NCI-H1417 treated with DMSO at 0.1 percent for 48 hours (cell line): ENCODE measurements around the gene SELENON.
"Not testable (repeated sequence)": the region's sequence is repeated elsewhere in the genome, so short reads cannot be mapped to it uniquely, and the experiment has no call there.

Experiments used
- DNase-seq: peaks from one replicate; lab custom pipeline; 2025; lab: John Stamatoyannopoulos, UW

Gene SELENON

DNA sequence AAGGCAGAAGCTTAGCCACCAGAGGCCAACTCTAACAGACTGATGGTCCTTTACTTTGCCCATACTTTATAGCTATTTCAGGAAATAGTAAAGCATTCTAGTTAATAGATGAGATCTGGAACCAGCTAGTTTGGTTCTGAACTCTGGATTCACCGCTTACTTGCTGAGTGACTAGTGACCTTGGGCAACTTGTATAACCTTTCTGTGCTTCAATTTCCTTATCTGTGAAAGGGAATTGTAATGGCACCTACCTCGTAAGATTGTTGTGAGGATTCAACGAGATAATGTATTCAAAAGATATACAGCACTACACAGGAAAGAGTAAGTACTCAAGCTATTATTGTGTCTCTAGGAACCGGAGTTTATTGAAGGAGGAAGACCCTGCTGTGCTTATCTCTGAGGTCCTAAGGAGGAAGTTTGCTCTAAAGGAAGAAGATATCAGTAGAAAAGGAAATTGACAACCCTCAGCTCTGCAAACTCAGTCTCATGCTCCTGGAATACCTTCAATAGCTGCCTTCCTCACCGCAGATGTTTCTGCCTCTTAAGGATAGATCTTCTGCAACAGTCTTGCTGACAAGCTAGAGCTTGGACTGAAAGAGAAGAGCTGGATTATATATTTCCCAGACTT is 31.7 kb downstream of the SELENON start:
- no peak for DNase-seq

DNA sequence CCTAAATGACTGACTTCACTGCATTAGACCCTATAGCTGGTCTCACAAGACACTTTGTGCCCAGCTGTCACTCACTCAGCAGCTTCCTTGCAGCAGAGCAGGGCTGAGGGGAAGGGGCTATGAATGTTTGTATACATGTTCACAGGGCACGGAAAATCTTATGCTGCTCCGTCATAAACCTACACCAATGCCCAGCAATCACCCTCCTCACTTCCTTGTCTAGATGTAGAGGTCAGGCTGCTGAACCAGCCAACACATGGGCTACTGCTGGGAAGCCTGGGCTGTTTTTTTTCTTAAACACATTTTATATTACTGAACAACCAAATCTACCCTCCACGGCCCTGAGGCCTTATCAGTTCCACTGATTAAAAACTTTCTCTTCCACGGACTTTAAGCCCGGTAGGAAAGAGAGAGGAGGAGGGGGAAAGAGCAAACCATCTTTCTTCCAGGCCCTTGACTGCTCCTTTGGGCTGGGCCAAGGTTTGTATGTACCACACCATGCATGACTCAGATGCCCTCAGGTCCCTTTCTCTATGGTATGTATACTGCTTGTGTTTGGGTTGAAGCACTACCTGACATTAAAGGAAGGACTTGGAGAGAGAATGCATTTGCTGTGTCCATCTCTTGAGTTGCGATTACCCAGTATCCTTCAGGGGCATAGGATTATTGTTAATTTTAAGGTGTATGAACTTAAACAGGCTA is 32.5 kb downstream of the SELENON start:
- DNase-seq = no peak

DNA sequence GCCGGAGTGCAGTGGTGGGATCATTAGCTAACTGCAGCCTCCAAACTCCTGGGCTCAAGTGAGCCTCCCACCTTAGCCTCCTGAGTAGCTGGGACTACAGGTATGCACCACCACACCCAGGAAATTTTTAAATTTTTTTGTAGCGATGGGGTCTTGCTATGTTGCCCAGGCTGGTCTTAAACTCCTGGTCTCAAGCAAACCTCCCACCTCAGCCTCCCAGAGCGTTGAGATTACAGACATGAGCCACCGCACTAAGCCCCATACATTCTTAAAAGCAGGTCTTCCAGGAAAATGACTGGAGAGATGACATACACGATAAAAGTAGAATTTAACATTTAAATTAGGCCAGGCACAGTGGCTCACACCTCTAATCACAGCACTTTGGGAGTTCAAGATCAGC is 33.2 kb downstream of the SELENON start:
- DNase-seq = no peak

DNA sequence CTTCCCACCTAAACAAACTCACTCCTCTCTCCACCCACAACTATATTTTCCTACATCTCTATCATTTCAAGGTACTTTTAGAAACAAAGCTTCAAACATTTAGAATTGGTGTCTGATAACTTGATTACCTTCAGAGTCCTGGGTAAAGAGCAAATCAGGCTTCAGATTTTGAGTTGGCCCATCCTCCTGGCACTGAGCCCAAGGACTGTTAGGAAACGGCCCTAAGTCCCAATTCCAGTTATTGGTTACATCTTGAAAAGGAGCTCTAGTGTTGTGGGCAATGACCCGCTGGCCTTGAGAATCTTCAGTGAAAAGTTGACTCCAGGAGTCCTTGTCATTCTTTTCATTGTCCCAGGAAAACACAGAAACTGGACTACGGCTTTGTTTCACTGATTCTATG is 34.9 kb downstream of the SELENON start:
- no peak for DNase-seq

DNA sequence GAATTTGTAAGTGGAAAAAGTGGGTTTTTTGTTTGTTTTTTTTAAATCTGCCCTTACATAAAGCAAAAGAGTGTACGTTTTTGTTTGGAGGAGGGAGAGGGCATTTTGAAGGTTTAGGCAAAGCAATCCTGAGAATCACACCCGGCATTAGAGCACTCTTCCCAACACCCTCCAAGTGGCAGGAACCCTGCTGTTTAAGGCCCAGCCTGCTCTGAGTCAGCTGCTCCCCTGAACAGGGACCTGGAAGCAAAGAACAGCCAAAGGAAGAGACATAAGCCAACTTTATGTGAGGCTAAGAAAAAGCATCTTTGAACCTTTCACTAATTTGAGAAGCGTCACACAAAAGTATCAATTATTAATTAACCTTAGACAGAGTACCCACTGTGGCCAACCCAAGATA is 36.7 kb downstream of the SELENON start:
- no peak for DNase-seq

DNA sequence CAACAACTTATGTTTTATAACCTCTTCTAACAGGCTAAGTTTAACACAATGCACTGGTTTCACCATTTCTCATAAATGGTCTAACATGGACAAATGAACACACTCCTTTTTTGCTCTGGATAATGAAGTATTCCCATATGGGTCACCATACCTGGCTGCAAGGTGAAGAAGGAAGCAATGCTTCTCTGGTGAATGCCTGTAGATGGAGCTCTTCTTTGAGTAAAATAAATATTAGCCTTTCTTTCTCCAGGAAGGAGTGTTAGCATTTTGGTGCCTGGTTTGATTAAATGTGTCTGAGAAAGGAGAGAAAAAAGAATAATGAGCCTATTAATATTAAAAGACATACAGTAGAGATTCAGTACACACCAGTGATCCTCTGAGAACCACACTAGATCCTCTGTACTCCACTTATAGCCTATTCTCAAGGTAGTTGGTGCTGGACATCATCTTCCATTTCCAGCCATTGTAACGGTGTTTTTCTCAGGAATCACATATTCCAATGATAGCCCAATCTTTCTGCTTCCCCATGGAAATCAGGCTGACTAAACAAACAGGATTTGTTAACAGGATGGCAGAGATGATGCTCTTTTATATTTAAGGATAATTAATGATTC is 37.4 kb downstream of the SELENON start:
- DNase-seq = no peak

DNA sequence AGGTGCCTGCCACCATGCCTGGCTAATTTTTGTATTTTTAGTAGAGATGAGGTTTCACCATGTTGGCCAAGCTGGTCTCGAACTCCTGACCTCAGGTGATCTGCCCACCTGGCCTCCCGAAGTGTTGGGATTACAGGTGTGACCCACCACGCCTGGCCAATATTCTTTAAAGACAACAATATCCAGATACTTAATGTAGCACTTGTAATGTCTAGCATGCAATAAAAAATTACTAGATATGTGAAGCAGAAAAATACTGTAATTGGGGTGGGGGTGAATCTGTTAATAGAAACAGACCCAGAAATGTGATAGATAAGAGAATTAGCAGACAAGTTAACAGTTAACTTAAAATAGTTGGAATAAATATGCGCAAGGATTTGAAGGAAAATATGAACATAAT is 39.8 kb downstream of the SELENON start:
- DNase-seq = not testable (repeated sequence)

DNA sequence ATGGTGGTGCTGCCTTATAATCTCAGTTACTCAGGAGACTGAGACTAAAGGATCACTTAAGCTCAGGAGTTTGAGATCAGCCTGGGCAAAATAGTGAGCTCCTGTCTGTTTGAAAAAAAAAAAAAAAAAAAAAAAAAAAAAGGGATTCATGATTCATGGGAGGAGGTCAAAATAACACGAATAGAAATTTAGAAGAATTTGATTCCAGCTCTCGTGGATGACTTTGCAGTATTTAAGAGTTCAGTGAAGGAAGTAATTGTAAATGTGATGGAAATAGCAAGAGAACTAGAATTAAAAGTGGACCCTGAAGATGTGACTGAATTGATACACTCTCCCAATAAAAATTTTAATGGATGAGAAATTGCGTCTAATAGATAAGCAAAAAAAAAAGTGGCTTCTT is 43.5 kb downstream of the SELENON start:
- no peak for DNase-seq

DNA sequence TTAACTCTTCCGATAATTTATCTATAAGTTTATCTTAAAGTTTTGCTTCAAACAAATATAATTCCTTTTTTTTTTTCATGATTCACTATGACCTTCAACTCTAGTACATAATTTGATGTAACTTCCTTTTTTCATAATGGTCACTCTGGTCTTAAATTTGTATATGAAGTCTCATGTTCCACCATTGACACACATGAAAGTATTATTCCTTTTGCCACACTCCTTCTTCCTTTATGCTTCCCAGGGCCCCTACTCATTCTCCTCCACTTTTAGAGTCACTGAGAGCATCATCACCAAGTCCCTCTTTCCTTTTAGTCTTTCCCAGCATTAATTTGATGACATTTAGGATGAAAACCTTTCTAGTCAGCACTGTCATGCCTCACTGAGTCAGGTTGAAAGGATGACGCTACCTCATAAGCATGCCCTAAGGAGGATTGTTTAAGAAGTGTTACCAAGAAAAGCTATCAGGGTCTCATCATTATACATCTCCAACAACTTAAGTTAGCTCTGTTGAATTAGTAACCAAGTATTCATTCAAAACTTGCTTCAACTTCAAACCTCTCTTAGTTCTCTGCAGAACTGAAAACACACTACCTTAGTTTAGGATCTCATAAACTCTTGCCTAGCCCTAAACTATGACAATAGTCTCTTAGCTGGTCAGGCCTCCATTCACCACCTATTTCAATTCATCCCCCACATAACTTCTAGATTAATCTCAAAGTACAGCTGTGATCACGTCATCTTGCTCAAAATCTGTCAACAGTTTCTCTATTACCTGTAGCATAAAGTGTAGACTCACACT is 44.7 kb downstream of the SELENON start:
- no peak for DNase-seq

DNA sequence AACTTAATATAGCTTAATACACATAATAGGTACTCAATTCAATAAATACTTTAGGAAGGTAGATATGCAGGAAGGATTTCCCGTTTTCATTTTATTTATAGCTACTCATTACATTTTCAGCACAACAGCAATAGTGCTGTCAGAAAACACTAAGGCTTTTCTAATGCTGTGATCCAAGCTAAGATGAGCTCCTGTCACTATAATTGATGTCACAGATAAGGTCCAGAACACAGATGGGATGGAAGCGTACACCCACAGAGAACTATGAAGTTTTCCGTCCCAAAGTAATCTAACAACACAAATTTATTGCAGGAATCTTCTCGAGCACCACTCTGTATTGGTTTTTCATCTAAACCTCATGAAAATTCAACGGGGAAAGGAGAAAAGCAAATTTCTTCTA is 45.7 kb downstream of the SELENON start:
- no peak for DNase-seq

DNA sequence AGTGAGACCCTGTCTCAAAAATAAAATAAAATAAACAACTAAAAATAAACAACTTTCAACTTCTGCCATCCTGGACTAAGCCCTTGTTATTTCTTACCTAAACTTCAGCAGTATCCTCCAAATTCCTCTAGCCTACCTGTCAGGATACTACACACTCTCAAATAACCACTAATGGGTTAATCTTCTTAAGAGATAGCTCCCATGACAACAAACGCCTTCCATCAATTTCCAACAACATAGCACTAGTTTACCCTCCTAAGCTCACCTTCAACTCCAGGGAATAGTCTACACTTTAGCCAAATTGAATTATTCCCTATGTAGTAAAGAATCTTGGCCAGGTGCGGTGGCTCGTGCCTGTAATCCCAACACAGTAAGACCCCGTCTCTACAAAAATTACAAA is 47.9 kb downstream of the SELENON start:
- DNase-seq = no peak

DNA sequence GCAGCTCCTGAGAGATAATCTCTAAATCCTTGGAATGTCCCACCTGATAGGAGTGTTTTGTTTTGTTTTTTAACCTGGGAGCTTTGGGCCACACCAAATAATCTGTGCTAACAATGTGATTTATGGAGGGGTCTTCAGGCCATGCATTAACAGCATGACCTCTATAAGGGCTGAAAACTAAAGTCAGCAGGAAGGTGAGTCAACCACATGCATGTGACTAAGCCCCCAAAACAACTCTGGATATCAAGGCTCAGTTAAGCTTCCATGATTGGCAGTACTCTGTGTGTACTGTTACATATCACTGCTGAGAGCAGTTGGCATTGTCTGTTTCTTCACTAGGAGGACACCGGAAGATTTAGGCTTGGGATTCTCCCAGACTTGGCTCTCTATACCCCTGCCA is 48.5 kb downstream of the SELENON start:
- no peak for DNase-seq

DNA sequence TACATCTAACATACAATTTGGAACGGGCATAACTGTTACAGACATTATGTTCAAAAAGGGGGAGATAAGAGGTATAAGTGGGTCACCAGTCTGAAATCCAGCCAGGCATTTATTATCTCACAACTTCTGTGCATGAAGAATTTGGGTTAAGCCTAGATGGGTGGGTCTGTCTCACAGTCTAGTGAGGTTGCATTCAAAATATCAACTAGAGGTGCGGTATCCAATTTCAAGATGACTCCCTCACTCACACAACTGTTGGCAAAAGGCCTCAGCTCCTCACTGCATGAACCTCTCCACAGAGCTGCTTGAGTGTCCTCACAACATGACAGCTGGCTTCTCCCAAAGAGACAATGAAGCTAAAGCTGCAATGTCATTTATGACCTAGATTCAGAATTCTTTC is 54.6 kb downstream of the SELENON start:
- no peak for DNase-seq

DNA sequence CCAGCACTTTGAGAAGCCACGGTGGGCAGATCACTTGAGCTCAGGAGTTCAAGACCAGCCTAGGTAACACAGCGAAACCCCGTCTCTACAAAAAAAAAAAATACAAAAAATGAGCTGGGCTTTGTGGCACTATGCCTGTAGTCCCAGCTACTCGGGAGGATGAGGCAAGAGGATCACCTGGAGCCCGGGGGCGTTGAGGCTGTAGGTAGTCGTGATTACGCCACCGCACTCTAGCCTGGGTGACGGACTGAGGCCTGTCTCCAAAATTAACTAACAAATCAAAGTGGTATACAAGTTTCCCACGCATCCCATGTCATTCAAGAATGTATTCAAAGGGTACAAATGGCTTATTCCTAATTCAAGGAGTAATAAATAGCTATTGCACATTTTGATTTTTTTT is 56.9 kb downstream of the SELENON start:
- no peak for DNase-seq

DNA sequence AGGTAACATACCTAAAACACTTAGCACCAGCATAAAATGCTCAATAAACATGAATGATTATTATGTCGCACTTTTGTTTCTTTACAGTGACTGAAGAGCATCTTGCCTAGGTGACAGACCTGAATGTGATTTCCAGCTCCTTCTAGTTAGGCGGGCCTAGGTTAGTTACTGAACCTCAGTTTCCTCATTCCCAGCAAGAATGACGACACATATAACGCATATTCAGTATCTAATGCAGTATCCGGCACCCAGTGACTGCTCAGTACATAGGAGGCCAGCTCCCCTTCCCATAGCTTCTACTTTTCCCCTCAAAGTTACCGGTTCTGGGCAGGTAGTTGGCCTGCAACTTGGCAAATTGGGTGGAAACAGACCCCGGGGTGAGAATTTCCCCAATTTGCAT is 58.5 kb downstream of the SELENON start:
- no peak for DNase-seq

DNA sequence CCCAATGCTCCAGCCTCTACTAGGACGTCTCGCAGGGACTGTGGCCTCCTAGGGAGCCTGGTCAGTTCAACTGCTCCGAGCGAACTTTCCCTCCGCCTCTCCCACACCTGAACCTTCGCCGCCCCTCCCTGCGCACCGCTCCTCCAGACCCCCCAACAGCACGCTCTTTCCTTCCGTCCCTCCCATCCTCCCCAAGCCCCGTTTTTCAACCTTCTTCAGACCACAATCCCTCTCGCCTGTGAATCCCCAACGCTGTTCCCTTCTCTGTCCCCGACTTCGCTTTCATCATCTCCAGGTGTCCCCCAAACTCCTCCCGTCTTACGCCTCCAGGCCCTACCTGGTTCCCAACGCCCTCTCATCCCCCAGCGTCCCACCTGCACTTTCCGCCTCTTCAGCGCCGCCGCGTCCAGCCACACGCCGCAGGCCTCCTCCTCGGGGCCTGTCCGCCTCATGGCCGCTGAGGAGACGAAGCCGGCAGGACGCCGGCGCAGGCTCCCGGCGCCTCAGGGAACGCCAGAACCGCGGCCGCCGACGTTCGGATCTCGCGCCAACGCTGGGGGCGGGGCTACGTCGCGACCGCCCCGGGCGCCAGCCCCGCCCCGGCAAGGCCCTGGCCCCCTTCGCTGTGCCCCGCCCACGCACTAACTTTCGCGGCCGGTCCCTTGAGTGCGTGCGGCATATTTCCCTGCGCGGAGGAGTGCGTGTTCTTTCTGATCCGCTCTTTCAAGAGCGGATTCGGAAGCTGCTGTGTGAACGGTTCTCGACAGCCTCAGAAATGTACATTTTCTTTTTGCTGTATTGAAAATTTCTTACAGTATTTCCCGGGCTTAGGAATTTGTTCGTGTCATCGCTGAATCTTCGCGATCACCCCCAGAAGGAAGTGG is 59.2 kb downstream of the SELENON start, which contains the start of gene AUNIP:
Gene AUNIP (minus strand): TSS at position 552 of the 884 bp plus-strand sequence. CDS start 100 bp downstream, at position 452.
- peak; percentile 11 for DNase-seq

DNA sequence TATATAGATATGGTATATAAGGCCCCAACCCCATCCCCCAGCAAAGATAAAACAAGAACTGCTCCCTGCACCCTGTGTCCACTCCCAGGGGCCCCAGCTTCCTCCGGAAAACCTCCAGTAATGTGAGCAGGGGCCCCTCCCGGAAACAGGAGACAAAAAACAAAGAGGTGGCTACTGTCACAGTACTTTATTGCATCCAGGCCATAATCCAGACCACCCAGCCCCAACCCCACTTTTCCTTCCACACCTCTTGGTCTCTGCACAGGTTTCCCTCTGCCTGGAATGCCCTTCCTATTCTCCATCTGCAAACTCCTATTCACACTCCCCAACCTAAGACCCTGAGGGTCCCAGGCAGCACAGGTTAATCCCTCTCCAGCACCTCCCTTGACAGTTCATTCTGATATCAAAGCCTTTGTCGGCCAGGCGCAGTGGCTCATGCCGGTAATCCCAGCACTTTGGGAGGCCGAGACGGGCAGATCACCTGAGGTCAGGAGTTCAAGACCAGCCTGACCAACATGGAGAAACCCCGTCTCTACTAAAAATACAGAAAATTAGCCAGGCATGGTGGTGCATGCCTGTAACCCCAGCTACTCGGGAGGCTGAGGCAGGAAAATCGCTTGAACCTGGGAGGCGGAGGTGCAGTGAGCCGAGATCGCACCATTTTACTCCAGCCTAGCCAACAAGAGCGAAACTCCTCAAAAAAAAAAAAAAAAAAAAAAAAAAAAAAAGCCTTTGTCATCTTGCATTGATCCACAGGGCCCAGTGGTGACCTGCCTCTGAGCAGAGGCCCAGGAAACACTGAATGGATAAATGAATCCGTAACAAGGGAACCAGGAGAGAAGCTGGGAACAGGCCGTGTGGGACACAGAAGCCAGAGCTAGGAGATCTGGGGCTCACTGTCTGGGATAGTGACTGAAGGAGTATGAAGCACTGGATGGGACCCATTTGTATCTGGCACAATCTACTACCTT is 61.6 kb downstream of the SELENON start:
- no peak for DNase-seq

DNA sequence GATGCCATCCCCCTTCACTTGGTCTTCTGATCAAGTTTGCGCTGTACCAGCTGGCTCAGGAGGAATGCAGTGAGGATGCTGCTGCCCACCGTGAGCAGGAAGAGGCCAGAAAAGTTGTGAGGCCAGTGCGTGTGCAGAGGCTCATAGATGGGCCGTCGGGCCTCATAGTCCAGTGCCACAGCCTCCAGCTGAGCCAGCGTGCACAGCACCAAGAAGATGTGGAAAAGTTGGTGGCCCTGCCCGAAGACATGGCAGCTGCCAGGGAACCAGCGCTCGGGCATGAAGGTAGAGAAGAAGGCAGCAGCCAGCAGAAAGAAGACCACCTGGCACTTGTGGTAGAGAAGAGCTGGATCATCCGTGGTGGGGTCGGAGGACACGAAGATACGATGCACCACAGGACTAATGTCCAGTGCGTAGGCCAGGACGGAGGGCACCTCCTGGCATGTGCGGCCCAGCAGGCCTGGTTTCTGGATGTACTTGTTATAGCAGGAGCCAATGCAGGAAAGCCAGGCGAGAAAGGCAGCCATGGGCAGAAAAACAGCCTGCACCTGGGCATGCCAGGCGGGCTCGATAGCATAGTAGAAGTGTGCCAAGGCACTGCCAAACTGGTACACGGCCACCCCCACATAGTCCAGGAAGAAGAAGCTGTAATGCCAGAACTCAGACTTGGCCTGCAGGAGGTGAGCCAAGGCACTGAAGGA is 62.9 kb downstream of the SELENON start:
- no peak for DNase-seq

DNA sequence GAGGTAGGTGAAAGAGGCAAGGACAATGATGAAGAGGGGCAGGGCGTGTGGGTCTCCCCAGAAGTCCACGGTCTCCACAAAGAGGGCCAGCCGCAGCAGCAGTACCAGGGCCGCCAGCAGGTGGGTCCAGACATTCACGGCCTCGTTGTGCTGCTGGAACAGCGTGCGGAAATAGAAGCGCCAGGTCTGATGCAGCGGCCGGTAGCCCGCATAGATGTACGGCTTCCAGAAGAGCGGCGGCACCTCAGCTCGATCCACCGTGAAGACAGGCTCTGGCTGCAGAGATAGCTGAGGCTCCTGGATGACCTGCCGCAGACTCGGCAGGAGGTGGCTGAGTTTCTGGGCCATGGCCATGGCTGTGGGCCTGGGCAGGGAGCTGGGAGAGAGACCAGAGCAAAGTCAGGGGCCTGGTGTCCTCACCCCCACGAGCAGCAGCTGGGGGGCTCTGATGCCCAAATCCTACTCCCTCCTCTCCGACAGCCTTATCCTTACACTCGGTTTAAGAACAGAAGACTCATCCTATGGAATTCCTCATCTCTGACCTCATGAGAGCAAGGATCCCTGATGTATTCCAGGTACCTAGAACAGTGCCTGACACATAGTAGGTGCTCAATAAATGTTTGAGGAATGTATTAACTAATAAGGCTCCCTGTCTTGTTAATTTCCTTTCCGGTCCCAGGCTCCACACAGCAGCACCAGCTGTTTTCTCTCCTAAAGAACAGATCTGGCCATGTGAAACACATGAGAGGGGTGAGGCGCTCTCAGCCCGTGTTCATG is 63.7 kb downstream of the SELENON start:
- no peak for DNase-seq
